Activated CD4-positive, alpha-beta memory T cell treated with anti-CD3 and anti-CD28 coated beads for 36 hours (primary cell): ENCODE measurements around the gene KRTAP19-8. TPM values are rescaled to one million over a fixed set of nuclear protein-coding genes. Genes with fewer than 3 reads are reported as not detected.
A peak's percentile ranks its signal among the peaks of the same experiment; 100 is the strongest.

Experiments used
- CTCF ChIA-PET: fragments of 350-600 bp; sonication (Branson Sonifier 250); formaldehyde crosslinking; loops from one replicate; lab custom pipeline; 2021; ENCODE audit warnings: antibody characterized with exemption, inconsistent platforms; lab: Charles Lee
- POLR2A ChIA-PET: fragments of 350-600 bp; sonication (Branson Sonifier 250); formaldehyde crosslinking; loops from one replicate; lab custom pipeline; 2021; ENCODE audit warnings: antibody characterized with exemption; lab: Charles Lee
- DNase-seq: peaks from one replicate; pipeline ENCODE4 v3.0.0-alpha.2; 2020
- H3K27ac Mint-ChIP-seq: one replicate; pipeline ENCODE4 v1.8.0; 2021; ENCODE audit warnings: mixed read lengths
- H3K27me3 Mint-ChIP-seq: one replicate; pipeline ENCODE4 v1.8.0; 2021; ENCODE audit warnings: mixed read lengths
- H3K36me3 Mint-ChIP-seq: one replicate; pipeline ENCODE4 v1.8.0; 2021; ENCODE audit warnings: mixed read lengths
- H3K4me1 Mint-ChIP-seq: one replicate; pipeline ENCODE4 v1.8.0; 2021; ENCODE audit warnings: low read depth, mixed read lengths
- H3K4me3 Mint-ChIP-seq: one replicate; pipeline ENCODE4 v1.8.0; 2021; ENCODE audit warnings: mild to moderate bottlenecking, mixed read lengths
- H3K9me3 Mint-ChIP-seq: one replicate; pipeline ENCODE4 v1.8.0; 2021; ENCODE audit warnings: mixed read lengths
- intact Hi-C: fragments of 100-400 bp; cut with micrococcal nuclease; formaldehyde crosslinking; loops from one replicate; pipeline ENCODE4 v1.15.1; 2023
- total RNA-seq, 2 experiments: library from RNA; stranded (reverse); gene quantifications; one replicate each; pipeline ENCODE4 v1.2.3, GENCODE V29; 2021

Gene KRTAP19-8
- total RNA-seq = not detected

- Mint-ChIP-seq H3K27ac (no peak within 1 kb of the TSS), H3K4me3 (no peak within 1 kb of the TSS), H3K27me3 (peaks cover 5% of the 10 kb centered on the region), H3K9me3 (peaks cover 6% of the 10 kb centered on the region), H3K36me3 (no peaks in the 10 kb centered on the region), H3K4me1 (no peaks in the 10 kb centered on the region)
- ChIA-PET CTCF (no interaction called here), POLR2A (no interaction called here)
- DNase-seq = no peak
- intact Hi-C loops = no loop called here
Measured at GRCh38 chr21:31038376-31038775, at the start of gene KRTAP19-8. KRTAP19-8 (minus strand) TSS chr21:31038476; CDS start chr21:31038443, 33 bp downstream.

GRCh38 chr21:31087639-31088473 lies 49.6 kb upstream of the KRTAP19-8 start:
- CTCF ChIA-PET = interaction anchor here (0.5 to 7.0 kb wide), 14 partner anchors 8 to 1044 kb away, joined by 3 to 43 read pairs (median 4); partner anchors contain the start of gene KRTAP7-1
- no peak for DNase-seq
- Mint-ChIP-seq H3K4me1 (peaks cover 7% of the 10 kb centered on the region), H3K9me3 (no peaks in the 10 kb centered on the region), H3K27ac (no peak overlapping the region), H3K27me3 (peaks cover 8% of the 10 kb centered on the region), H3K36me3 (no peaks in the 10 kb centered on the region), H3K4me3 (peak overlapping the region; percentile 6)
- POLR2A ChIA-PET = no interaction called here
- intact Hi-C loops = loop anchor here (2.0 to 10.0 kb wide), 3 partner anchors 103 to 371 kb away; partner anchors contain the start of gene KRTAP21-3

- intact Hi-C loops = loop anchor here (5.0 to 10.0 kb wide), 2 partner anchors 100 to 367 kb away; partner anchors contain the start of gene KRTAP21-3
- Mint-ChIP-seq H3K4me3 (no peak overlapping the region), H3K36me3 (no peaks in the 10 kb centered on the region), H3K4me1 (peaks cover 7% of the 10 kb centered on the region), H3K27ac (no peak overlapping the region), H3K27me3 (peaks cover 8% of the 10 kb centered on the region), H3K9me3 (no peaks in the 10 kb centered on the region)
- CTCF ChIA-PET = interaction anchor here (0.9 to 7.0 kb wide), 5 partner anchors 17 to 1041 kb away, joined by 3 to 43 read pairs (median 3); partner anchors contain the start of gene KRTAP7-1
- DNase-seq = no peak
- POLR2A ChIA-PET = no interaction called here
Measured at GRCh38 chr21:31084689-31085088, 46.4 kb upstream of the KRTAP19-8 start.

- intact Hi-C loops = no loop called here
- no peak overlapping the region for H3K4me3 Mint-ChIP-seq
- H3K9me3 Mint-ChIP-seq = no peaks in the 10 kb centered on the region
- peaks cover 1% of the 10 kb centered on the region for H3K27me3 Mint-ChIP-seq
- no peaks in the 10 kb centered on the region for H3K36me3 Mint-ChIP-seq
- ChIA-PET CTCF (interaction anchor here (0.6 to 1.6 kb wide), 4 partner anchors 7 to 529 kb away, joined by 3 to 6 read pairs (median 3); no protein-coding TSS in a partner anchor), POLR2A (no interaction called here)
- DNase-seq = peak; percentile 24
- no peak overlapping the region for H3K27ac Mint-ChIP-seq
- peaks cover 11% of the 10 kb centered on the region for H3K4me1 Mint-ChIP-seq
Measured at GRCh38 chr21:31078796-31079195, 40.5 kb upstream of the KRTAP19-8 start.

- intact Hi-C loops = no loop called here
Measured at GRCh38 chr21:31078216-31078615, 39.9 kb upstream of the KRTAP19-8 start.

GRCh38 chr21:31075848-31076247 lies 37.6 kb upstream of the KRTAP19-8 start:
- peaks cover 4% of the 10 kb centered on the region for H3K27me3 Mint-ChIP-seq
- intact Hi-C loops = no loop called here
- DNase-seq = no peak
- ChIA-PET CTCF (interaction anchor here (1.2 to 1.4 kb wide), 2 partner anchors 11 to 244 kb away, joined by 3 to 5 read pairs; no protein-coding TSS in a partner anchor), POLR2A (no interaction called here)
- no peaks in the 10 kb centered on the region for H3K9me3 Mint-ChIP-seq
- no peak overlapping the region for H3K4me3 Mint-ChIP-seq
- peaks cover 11% of the 10 kb centered on the region for H3K4me1 Mint-ChIP-seq
- no peaks in the 10 kb centered on the region for H3K36me3 Mint-ChIP-seq
- H3K27ac Mint-ChIP-seq = no peak overlapping the region

More at GRCh38 chr21:31078216-31078615, 39.9 kb upstream of the KRTAP19-8 start:
- ChIA-PET POLR2A (no interaction called here), CTCF (interaction anchor here (1.4 to 1.6 kb wide), 2 partner anchors 8 to 117 kb away, joined by 3 to 6 read pairs; no protein-coding TSS in a partner anchor)
- H3K27ac Mint-ChIP-seq = no peak overlapping the region
- H3K4me3 Mint-ChIP-seq = no peak overlapping the region
- H3K27me3 Mint-ChIP-seq = peaks cover 1% of the 10 kb centered on the region
- H3K4me1 Mint-ChIP-seq = peaks cover 11% of the 10 kb centered on the region
- DNase-seq = no peak
- H3K9me3 Mint-ChIP-seq = no peaks in the 10 kb centered on the region
- no peaks in the 10 kb centered on the region for H3K36me3 Mint-ChIP-seq

- intact Hi-C loops = no loop called here
- Mint-ChIP-seq H3K27me3 (peaks cover 7% of the 10 kb centered on the region), H3K9me3 (no peaks in the 10 kb centered on the region), H3K4me1 (no peaks in the 10 kb centered on the region), H3K4me3 (no peak overlapping the region), H3K27ac (no peak overlapping the region), H3K36me3 (no peaks in the 10 kb centered on the region)
- no peak for DNase-seq
- ChIA-PET CTCF (no interaction called here), POLR2A (no interaction called here)
Measured at GRCh38 chr21:31072533-31072932, 34.3 kb upstream of the KRTAP19-8 start.

- no peak overlapping the region for H3K4me3 Mint-ChIP-seq
- no peaks in the 10 kb centered on the region for H3K9me3 Mint-ChIP-seq
- POLR2A ChIA-PET = no interaction called here
- H3K27ac Mint-ChIP-seq = no peak overlapping the region
- H3K36me3 Mint-ChIP-seq = no peaks in the 10 kb centered on the region
- no peaks in the 10 kb centered on the region for H3K27me3 Mint-ChIP-seq
- H3K4me1 Mint-ChIP-seq = no peaks in the 10 kb centered on the region
- no peak for DNase-seq
- CTCF ChIA-PET = no interaction called here
- intact Hi-C loops = no loop called here
Measured at GRCh38 chr21:31064803-31065202, 26.5 kb upstream of the KRTAP19-8 start.

- no peaks in the 10 kb centered on the region for H3K36me3 Mint-ChIP-seq
- H3K27ac Mint-ChIP-seq = no peak overlapping the region
- POLR2A ChIA-PET = no interaction called here
- no peaks in the 10 kb centered on the region for H3K4me1 Mint-ChIP-seq
- CTCF ChIA-PET = no interaction called here
- H3K27me3 Mint-ChIP-seq = no peaks in the 10 kb centered on the region
- H3K9me3 Mint-ChIP-seq = no peaks in the 10 kb centered on the region
- intact Hi-C loops = no loop called here
- DNase-seq = no peak
- H3K4me3 Mint-ChIP-seq = no peak overlapping the region
Measured at GRCh38 chr21:31052489-31053142, 14.3 kb upstream of the KRTAP19-8 start.

- Mint-ChIP-seq H3K4me3 (no peak overlapping the region), H3K27me3 (no peaks in the 10 kb centered on the region), H3K36me3 (no peaks in the 10 kb centered on the region)
Measured at GRCh38 chr21:31050577-31051157, 12.4 kb upstream of the KRTAP19-8 start.

GRCh38 chr21:31045841-31046240 lies 7.6 kb upstream of the KRTAP19-8 start:
- no peak overlapping the region for H3K4me3 Mint-ChIP-seq
- POLR2A ChIA-PET = no interaction called here

More at GRCh38 chr21:31050577-31051157, 12.4 kb upstream of the KRTAP19-8 start:
- ChIA-PET CTCF (no interaction called here), POLR2A (no interaction called here)
- no peak overlapping the region for H3K27ac Mint-ChIP-seq
- H3K4me1 Mint-ChIP-seq = no peaks in the 10 kb centered on the region
- no peak for DNase-seq
- H3K9me3 Mint-ChIP-seq = no peaks in the 10 kb centered on the region
- intact Hi-C loops = no loop called here

GRCh38 chr21:31043471-31043870 lies 5.2 kb upstream of the KRTAP19-8 start:
- H3K4me3 Mint-ChIP-seq = no peak overlapping the region
- H3K27ac Mint-ChIP-seq = no peak overlapping the region
- DNase-seq = no peak
- H3K9me3 Mint-ChIP-seq = no peaks in the 10 kb centered on the region
- H3K27me3 Mint-ChIP-seq = peaks cover 5% of the 10 kb centered on the region
- no peaks in the 10 kb centered on the region for H3K4me1 Mint-ChIP-seq
- CTCF ChIA-PET = no interaction called here
- H3K36me3 Mint-ChIP-seq = no peaks in the 10 kb centered on the region
- POLR2A ChIA-PET = no interaction called here
- intact Hi-C loops = no loop called here

More at GRCh38 chr21:31045841-31046240, 7.6 kb upstream of the KRTAP19-8 start:
- no peaks in the 10 kb centered on the region for H3K9me3 Mint-ChIP-seq
- H3K27me3 Mint-ChIP-seq = peaks cover 2% of the 10 kb centered on the region
- intact Hi-C loops = no loop called here
- DNase-seq = no peak
- H3K36me3 Mint-ChIP-seq = no peaks in the 10 kb centered on the region
- H3K27ac Mint-ChIP-seq = no peak overlapping the region
- no peaks in the 10 kb centered on the region for H3K4me1 Mint-ChIP-seq
- CTCF ChIA-PET = no interaction called here
